Panc1 (cell line): Measurements from ENCODE around the gene DENND2A.

ENCODE experiments used
- CTCF ChIP-seq: fragments of 450-650 bp; IDR thresholded peaks from 2 replicates; pipeline ENCODE4 v1.5.1; 2017; ENCODE audit warnings: mild to moderate bottlenecking
- POLR2AphosphoS5 ChIP-seq: IDR thresholded peaks from 2 replicates; pipeline ENCODE4 v1.6.1; 2012; ENCODE audit warnings: mild to moderate bottlenecking, low read depth, low read length, moderate library complexity
- REST ChIP-seq, 2 experiments: IDR thresholded peaks; 2 replicates each; pipeline ENCODE4 v1.6.1; 2011 to 2012; ENCODE audit warnings: low read depth in 2 of 2, control low read depth in 1 of 2, low read length in 1 of 2, mild to moderate bottlenecking in 1 of 2, moderate library complexity in 1 of 2; ENCODE audit not compliant: insufficient read depth in 1 of 2
- SIN3A ChIP-seq: IDR thresholded peaks from 2 replicates; pipeline ENCODE4 v1.6.1; 2012; ENCODE audit warnings: low read depth, mild to moderate bottlenecking, low read length, moderate library complexity, borderline replicate concordance; ENCODE audit not compliant: insufficient read depth
- TCF7L2 ChIP-seq: IDR thresholded peaks from 2 replicates; pipeline ENCODE4 v1.6.1; 2011; ENCODE audit warnings: mild to moderate bottlenecking, low read depth, low read length, inconsistent platforms

- TF ChIP-seq CTCF (no peak), REST (IDR thresholded peaks at IDR 0.05; ENCODE audit: insufficient read depth in 1 of 2, low read depth in 2 of 2, low read length in 1 of 2) (no peak), SIN3A (no peak), POLR2AphosphoS5 (no peak), TCF7L2 (no peak)
These were observed 96.2 kb downstream of the DENND2A start for GRCh38 chr7:140544388-140544826.
